Renal pelvis (tissue), 4 donors: ENCODE results near the gene E2F1. TPM values are rescaled to one million over a fixed set of nuclear protein-coding genes. Genes with fewer than 3 reads are reported as not detected.
A peak's percentile ranks its signal among the peaks of the same experiment; 100 is the strongest.

ENCODE experiments used
- DNase-seq: peaks from one replicate; pipeline ENCODE4 v3.0.0-alpha.2; 2013
- polyA plus RNA-seq, 3 donors: library from polyadenylated mRNA; unstranded; fragments of 120-200 nt; gene quantifications; one replicate each; pipeline ENCODE4 v1.2.1, GENCODE V29; 2013; ENCODE audit not compliant: insufficient read length in 3 of 3

Gene E2F1
- polyA plus RNA-seq, 3 donors, result 12.1 to 14.6 (median 14.3) TPM

DNA sequence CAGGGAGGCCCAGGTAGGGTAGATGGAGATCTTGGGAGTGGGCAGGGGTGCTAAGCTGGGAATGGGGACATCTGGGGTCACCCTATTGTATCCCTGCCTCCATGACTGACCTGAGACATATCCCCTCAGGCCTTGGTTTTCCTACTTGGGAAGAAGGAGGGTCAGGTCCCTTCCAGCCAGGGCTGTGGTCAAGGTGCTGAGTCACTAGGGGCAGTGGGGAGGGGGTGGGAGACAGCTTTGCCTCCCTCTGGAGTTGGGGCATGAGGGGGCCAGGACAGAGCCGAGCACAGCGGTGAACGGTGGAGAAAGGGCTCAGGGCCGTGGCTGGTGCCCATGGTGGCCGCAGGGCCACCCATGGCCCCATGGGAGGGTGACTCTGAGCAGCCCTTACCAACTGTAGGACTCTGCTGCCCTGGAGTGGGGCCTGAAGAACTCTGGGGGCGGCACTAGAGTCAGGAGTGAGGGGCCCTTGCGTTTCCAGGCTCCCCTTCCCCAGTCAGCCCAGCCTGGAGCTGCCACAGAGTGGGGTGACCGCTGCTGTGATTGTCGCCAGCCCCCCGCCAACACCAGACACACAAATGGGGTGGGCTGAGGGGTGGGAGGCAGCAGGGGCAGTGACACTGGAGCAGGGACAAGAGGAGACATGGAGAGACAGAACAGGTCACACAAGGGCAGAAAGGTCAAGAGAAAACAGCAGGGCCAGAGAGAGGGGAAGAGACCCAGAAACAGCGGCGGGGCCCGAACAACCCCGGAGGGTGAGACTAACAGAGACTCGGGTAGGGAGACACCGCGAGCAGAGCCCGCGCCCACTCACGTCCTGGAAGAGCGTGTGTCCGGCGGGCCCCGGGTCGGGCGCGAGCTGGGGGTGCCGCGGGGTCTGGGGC lies 12.5 kb downstream of the E2F1 start:
- DNase-seq, result no peak

DNA sequence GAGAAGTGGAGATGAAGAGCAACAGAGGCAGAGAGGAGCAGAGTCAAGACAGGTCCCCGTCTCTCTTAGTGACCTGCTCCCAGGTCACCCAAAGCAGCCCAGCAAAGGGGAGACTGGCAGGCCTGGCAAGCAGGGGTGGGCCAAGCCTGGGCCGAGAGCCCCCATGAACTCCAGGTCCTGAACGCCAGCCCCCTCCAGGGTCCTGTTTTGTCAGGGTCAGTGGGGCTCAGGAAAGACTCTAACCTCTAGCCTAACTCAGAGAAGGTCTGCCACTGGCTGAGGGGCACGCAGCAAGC lies 13.1 kb downstream of the E2F1 start:
- no peak for DNase-seq

DNA sequence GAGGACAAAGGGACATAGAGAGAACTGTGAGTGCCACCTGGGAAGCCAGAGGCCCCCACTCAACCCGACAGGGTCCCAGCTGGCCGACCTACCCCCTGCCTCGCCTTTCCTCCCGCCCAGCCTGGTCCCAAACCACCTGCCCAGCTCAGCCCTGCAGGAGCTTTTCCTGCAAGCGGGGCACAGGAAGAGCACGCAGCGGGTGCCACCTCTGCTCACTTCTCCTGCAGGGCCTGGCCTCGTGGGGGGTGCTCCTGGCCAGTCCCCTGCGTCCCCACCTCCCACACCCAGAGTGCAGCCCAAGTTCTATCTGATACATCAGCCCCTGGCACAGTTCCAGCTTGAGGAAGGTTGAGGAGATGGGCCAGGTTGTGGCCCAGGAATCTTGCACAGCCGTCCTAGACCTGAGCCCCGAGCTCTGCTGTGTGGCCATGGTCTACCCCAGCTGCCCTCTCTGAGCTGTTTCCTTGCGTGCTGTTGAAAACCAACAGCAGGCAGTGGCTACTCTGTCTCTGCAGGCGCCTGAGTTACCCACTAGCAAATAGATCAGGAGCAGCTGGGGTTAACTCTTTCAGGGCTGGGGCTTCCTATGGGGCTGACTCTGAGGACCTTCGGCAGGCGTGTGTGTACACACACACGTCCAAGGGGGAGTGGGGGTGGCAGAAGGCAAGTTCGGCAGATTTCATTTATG lies 13.6 kb downstream of the E2F1 start:
- no peak for DNase-seq

DNA sequence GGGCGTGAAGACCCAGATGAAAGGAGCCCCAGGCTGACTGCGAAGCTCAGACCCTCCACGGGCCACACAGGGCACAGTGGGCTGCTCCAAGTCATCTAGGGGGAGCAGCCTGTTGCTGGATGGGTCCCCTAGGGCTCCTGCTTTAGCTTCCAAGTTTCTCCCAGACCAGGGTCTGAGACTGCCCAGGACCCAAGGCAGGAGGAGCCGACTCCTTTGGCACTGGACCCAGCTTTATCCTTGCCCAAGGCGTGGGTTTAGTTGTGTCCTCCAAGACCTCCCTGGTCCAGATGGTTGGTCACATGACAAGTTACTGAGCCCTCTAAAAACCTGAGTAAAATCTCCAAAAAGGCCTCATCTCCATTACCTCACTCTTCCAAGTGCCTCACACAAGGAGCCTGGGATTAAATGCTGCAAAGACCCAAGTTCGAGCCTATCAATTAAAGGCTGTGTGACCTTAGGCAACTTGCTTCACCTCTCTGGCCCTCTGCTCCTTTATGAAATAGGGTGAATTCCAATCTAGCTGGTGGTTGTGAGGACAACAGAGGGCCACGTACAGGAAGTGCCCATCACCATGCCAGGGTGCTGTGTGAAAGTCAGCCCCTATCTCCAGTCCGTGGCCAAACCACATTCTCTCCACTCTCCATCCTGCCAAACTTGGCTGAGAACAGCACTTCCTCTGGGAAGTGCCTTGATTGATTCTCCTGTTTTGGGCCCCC lies 14.5 kb downstream of the E2F1 start:
- DNase-seq, result no peak

DNA sequence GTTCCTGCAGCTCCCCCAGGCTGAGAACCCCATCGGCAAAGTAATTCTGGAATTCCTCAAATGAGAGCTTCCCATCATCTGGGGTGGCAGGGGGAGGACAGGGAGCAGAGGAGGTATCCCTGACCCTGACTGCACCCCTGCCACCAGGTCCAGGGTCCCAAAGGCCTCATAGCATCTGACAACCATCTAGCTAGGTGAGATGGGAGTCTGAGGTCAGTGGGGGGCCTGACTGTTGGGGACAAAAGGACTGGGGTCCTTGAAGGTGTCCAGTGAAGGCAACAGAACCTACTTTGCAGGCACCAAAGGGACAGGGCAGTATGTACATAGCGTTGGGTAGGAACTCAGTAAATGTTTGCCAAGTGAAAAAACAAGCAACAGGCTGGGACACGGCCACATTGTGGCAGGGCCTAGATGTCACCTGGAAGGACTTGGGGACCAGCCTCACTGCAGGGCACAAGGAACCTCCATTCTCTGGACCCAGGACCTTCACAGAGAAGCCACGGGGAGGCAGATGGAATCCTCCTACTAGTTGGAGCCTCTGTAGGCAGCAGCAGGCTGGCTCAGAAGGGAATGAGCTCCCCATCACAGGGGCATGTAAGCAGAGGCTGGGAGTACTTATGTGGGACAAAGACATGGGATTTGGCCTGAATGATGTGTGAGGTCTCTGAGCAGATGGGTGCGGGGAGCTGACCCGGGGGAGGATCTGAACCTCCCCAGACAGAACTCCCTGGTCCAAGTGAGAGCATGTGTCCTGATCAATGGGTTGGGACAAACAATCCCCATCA lies 15.3 kb downstream of the E2F1 start:
- no peak for DNase-seq

DNA sequence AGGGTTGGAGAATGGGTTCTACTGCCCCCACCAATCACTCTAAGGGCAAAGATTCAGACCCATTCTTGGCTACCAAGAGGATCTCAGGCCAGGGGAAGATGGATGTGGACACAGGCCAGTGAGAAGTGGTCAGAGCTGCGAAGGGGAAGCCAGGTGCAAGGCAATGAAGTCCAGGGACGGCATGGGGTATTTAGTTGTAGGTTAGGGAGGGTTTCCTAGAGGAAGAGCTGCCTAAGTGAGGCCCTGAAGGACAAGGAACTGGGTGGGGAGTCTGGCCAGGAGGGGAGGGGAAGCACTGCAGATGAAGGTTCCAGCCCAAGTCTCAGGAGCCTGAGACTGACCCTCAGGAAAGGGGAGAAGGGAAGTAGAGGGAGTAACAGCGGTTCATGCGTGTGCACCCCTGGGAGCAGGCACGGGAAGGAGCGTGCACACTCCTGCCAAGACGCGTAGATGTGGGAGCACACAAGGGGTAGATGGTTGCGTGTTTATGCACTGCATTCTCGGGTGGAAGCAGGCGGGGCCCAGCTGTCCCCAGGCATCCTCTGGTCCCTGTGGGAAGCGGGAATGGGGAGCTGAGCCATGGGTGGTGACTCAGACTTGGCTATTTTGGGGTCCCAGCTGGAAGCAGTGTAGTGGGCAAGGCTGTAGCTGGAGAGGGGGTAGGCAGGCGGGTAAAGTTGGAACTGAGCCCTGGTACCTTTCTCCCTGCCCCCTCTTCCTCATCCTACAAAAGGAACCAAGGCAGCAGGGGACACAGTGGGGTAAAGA lies 16.1 kb downstream of the E2F1 start:
- no peak for DNase-seq

DNA sequence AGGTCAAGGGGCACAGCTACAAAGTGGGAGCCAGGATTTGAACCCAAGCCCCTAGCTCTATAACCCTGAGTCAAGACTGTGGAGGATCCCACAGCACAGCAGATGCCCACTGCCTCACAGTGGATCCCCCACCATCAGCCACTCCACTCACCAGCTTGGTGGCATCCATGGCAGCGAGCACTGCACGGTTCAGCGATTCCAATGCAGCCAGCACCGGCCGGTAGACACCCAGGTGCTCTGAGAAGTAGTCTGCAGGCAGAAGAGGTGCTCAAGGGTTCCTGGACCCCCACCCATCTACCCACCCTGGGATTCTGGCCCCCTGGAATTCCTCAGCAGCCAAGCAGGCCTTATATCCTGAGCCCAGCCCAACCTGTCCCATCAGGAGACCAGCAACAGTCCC lies 17.0 kb downstream of the E2F1 start:
- DNase-seq, result no peak

DNA sequence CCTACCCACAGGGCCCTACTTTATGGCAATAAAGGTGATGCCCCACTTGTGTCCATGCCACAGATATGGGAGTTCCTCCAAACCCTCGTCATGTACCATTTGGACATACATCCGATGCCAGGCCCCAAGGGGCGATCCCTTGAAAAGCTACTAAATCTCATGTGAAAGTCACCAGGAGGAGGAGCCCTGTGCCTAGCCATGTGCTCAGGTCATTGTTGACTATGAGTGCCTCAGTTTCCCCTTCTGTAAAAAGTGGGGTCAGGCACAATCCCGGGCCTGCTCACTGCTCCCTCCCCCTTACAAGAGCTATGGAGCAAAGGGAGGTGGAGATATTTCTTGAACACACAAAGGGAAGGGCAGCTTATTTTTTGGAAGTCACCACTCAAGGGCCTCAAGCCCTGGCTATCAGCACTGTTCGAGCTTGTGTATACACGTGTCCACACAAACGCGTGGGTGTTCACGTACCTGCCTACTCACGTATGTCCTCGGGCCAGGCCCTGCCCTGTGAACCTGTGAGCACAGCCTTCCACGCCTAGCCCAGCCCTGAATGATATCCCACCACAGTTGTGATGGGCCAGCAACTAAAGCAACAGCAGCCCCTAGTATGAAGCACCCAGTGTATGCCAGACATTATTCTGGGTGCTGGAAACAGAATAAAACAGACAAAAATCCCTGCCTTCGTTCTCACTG lies 17.6 kb downstream of the E2F1 start:
- no peak for DNase-seq

DNA sequence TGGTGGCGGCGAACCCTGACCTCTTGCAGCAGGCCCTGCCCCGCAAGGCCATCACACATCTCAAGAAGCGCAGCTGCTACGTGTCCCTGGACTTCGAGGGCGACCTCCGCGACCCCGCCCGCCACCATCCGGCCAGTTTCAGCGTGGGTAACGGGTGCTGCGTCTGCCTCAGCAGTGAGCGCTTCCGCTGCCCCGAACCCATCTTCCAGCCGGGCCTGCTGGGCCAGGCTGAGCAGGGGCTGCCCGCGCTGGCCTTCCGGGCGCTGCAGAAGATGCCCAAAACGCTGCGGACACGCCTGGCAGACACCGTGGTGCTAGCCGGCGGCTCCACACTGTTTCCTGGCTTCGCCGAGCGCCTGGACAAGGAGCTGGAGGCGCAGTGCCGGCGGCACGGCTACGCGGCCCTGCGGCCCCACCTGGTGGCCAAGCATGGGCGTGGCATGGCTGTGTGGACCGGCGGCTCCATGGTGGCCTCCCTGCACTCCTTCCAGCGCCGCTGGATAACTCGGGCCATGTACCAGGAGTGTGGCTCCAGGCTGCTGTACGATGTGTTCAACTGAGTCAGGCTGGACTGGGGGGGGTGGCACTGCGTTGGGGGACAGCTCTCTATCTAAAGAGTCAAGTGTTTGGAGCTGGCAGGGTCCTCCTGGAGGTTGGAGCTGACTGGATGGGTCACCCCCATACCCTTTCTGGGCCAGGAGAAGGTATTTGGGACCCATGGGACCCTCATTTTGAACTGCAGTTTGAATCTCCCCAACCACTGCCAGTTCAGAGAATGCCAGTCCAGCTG lies 18.3 kb downstream of the E2F1 start:
- peak; percentile 59 for DNase-seq

DNA sequence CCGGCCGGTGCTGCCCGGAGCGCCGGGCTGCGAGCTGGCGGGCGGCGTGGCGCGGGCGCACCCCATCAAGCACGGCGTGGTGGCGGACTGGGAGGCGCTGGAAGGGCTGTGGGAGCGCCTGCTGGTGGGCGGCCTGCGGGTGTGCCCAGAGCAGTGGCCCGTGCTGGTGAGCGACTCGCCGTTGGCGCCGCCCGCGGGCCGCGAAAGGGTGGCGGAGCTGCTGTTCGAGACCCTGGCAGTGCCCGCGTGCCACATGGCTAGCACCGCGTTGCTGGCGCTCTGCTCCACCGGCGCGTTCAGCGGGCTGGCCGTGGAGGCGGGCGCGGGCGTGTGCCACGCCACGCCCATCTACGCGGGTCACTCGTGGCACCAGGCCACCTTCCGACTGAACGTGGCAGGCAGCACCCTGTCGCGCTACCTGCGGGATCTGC lies 18.9 kb downstream of the E2F1 start:
- no peak for DNase-seq

DNA sequence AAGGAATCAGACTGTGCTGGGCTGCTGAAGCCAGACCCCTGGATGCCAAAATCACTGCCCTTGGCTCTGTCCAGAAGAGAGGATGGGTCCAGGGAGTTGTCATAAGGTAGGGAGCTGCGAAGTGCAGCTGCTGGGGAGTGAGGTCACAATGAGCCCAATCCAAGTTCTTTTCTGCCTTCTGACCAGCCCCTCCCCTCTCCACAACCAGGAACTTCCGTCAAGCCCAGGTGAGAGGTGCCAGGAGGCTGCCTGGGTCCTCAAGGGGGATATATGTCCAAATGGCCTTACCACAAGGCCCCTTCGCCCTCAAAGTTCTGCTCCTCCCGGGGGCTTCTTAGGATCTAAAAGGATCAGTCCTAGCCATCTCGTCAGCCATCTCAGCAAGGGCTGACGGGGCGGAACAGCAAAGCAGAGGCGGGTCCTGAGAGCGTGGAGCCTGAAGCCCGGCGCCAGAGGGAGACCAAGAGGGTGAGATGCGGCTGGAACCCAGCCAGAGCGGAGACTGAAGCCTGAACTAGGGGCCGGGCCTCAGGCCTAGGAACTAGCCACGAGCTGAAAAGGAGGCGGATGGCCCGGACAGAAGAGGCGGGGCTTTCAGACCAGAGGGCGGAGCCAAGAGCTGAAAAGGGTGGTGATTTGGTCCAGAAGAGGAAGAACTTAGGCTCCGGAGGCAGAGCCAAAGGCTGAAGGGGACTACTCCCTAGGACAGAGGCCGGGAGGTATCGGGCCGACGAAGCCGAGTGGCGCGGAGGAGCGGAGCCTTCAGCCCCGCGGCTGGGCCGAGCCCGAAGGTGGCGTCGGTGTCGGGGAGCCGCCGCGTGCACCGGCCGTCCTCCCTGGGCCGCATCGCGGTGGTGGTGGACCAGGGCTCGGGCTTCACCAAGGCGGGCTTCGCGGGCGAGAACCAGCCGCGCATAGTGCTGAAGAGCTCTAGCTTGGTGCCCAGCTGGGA lies 19.6 kb downstream of the E2F1 start, which contains the start of gene ACTL10:
ACTL10 (plus strand) TSS at position 651 of the 952 bp plus-strand sequence. CDS start 555 bp downstream, outside the sequence.
- peak; percentile 96 for DNase-seq

DNA sequence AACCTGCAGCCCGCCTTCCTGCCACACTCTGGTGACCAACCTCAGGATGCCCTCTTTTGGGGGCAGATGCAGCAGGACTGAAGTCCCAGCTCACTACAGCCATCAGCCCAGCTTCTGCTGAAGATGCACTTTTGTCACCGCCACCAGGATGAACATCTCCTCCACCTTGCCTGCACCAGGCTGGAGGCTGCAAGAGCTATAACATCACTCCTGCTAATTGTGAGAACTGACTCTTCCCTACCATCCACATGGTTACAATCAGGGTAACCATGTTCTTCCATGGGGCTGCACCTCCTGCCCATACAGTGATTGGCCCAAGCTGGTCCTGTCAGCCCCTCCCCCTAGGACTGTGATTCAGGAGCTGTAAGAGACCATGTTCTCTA lies 21.4 kb downstream of the E2F1 start:
- DNase-seq, result no peak

DNA sequence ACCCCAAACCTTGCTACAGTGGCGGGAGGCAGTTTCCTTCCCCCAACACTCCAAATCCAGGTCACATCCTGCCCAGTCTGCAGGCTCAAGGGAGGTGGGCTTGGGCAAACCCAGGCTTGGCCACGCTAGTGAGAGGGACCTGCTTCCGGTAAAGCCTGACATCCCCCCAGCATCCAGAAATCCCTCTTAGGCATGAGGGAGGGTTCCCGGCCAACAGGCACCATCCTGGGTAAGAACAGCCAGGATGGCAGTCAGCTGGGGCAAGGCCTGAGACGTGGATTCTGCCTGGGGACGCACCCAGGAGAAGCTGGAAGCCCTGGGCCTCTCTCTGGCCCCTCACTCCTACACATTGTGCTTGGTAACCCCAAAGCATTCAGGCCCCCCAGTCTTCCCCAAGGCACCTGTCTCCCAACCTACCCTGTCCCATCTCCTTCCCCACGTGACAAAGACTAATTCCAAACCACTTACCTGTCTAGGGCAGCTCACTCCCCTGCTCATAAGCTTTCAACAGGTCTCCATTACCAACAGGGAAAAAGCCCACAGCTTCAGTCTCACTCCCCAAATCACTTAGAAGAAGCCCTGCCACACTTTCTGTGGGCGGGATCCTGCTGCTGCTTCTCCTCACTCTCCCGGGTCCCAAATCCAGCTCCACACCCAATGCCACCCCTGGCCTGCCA lies 22.0 kb downstream of the E2F1 start:
- DNase-seq, result no peak

DNA sequence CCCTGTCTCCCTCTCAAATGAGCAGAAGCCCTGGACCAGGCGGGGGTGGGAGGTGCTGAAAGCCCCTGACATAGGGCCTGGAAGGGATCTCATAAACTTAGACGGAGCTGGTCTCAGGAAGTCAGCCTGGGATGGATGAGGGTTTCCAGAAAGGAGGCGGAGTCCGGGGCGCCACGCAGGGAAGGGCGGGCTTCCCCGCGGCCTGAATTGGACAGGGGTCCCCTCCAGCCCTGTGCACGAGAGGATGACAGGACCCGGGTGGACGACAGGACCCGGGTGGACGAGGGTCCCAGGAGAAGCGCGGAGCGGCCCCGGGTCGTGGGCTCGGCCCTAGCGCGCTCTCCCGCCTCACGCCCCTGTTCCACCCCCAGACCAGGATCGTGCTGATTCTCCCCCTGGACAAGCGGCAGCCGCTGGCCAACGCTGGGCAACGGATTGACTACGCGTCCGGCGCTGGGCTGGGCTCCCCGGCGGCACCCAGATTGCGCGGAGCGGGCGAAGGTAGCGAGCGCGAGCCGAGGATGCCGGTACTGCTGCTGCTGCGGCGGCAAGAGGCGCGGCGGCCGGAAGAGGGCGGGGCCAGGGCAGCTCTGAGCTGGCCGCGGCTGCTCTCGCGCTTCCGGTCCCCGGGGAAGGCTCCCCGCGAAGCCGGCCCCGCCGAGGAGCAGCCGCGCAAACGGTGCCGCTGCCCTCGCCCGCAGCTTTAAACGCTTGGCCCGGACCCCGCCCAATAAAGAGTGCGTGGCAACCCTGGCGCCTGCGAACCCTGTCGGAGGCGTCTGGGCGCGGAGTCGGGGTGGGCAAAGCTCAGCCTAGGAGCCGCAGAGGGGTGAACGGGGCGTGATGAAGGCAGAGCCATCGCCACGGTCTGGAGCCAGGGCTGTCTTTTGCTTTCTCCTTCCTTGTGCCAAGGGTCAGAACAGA lies 22.8 kb downstream of the E2F1 start:
- peak; percentile 75 for DNase-seq

DNA sequence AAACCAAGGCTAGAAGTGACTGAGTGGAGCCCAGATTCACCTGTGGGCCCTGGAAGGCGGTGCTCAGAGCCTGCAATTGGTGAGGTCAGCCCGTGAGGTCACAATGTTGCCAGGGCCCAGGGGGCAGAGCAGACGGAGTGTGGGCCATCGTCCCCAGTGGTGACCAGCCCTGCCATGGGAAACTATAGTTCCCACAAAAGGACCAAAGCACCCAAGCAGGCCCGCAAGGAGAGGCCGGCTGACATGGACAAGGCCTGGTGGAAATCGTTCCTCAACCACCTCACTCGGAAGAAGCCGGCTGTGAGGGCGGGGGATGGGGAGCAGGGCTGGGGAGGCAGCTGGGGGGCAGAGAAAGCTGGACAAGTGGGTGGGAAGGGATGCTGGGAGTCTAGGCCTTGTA lies 24.0 kb downstream of the E2F1 start, which contains the start of gene C20orf144:
C20orf144 (plus strand) TSS at position 156 of the 400 bp plus-strand sequence; CDS start at position 175, 19 bp downstream.
- DNase-seq, result no peak

DNA sequence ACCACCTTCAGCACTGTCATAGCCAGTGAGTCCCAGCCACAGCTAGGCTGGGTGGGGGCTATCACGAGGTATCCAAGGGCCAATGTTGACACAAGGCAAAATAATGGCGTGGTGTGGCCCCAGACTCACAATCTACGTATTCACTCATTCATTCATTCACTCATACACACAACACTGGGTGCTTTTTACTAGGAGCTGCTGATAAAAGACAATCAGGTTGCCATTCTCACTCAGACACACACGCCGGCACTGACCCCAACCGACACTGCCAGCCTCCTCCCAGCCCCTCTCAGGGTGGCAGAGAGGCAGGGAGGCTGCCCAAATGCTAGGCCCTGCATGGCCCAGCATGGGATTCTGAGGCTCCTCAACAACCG lies 25.5 kb downstream of the E2F1 start:
- no peak for DNase-seq
